LNCaP clone FGC (cell line): ENCODE data around the gene PFDN5.
A peak's percentile ranks its signal among the peaks of the same experiment; 100 is the strongest.

Experiments
- DNase-seq: peaks from one replicate; pipeline ENCODE4 v3.0.0-alpha.2; 2011; ENCODE audit warnings: low read depth
- H3K4me3 ChIP-seq: 2 replicates; pipeline ENCODE4 v1.5.1; 2011; ENCODE audit warnings: mild to moderate bottlenecking, low read depth, low read length, control low read depth
- CTCF ChIP-seq: IDR thresholded peaks from 2 replicates; pipeline ENCODE4 v1.5.1; 2012; ENCODE audit warnings: mild to moderate bottlenecking; ENCODE audit not compliant: control insufficient read depth, insufficient read depth; ENCODE audit errors: extremely low read depth

Gene PFDN5

GRCh38 chr12:53274445-53274844 is 20.9 kb upstream of the PFDN5 start:
- no peak for TF ChIP-seq CTCF
- no peak overlapping the region for H3K4me3 ChIP-seq
- DNase-seq, result no peak

- DNase-seq, result no peak
- no peak overlapping the region for H3K4me3 ChIP-seq
- no peak for TF ChIP-seq CTCF
These were observed 18.8 kb upstream of the PFDN5 start for GRCh38 chr12:53276511-53276910.

- no peak for TF ChIP-seq CTCF
These were observed 17.4 kb upstream of the PFDN5 start for GRCh38 chr12:53277981-53278380.

GRCh38 chr12:53279283-53279869 is 16.0 kb upstream of the PFDN5 start:
- no peak for TF ChIP-seq CTCF
- DNase-seq, result no peak
- H3K4me3 ChIP-seq, result no peak overlapping the region

More at GRCh38 chr12:53277981-53278380, 17.4 kb upstream of the PFDN5 start:
- DNase-seq, result no peak
- no peak overlapping the region for H3K4me3 ChIP-seq

GRCh38 chr12:53279888-53280498 is 15.3 kb upstream of the PFDN5 start:
- no peak overlapping the region for H3K4me3 ChIP-seq
- DNase-seq, result no peak
- TF ChIP-seq CTCF, result no peak

- no peak overlapping the region for H3K4me3 ChIP-seq
- DNase-seq, result no peak
- TF ChIP-seq CTCF, result no peak
These were observed 8.9 kb upstream of the PFDN5 start for GRCh38 chr12:53286448-53286847.

- TF ChIP-seq CTCF, result peak; percentile 90
- no peak overlapping the region for H3K4me3 ChIP-seq
- no peak for DNase-seq
These were observed 7.6 kb upstream of the PFDN5 start for GRCh38 chr12:53287741-53288216.
